GM21423 (cell line): ENCODE results near the gene GALNT10.

Experiments
- ATAC-seq: cut with Tn5 transposase; IDR thresholded peaks from one replicate; pipeline ENCODE4 v1.9.1; 2021; ENCODE audit warnings: mild to moderate bottlenecking, moderate library complexity; ENCODE audit not compliant: unreplicated experiment

GALNT10 gene

GRCh38 chr5:154464438-154464837 is 273.9 kb downstream of the GALNT10 start:
- ATAC-seq: no peak

GRCh38 chr5:154465169-154465568 is 274.6 kb downstream of the GALNT10 start:
- no peak for ATAC-seq

GRCh38 chr5:154466147-154466546 is 275.6 kb downstream of the GALNT10 start:
- ATAC-seq: no peak

GRCh38 chr5:154466671-154467070 is 276.1 kb downstream of the GALNT10 start:
- ATAC-seq: no peak

- peak; percentile 92 for ATAC-seq
These were observed 277.3 kb downstream of the GALNT10 start for GRCh38 chr5:154467655-154468354.

GRCh38 chr5:154470137-154470536 is 279.6 kb downstream of the GALNT10 start:
- ATAC-seq: no peak
